HG03045 (cell line): ENCODE data around the gene ADAMTS17.

Source experiments
- ATAC-seq: cut with Tn5 transposase; IDR thresholded peaks from one replicate; pipeline ENCODE4 v1.9.1; 2021; ENCODE audit warnings: mild to moderate bottlenecking, moderate library complexity; ENCODE audit not compliant: unreplicated experiment

Gene ADAMTS17

GRCh38 chr15:99963096-99963825 lies 378.5 kb downstream of the ADAMTS17 start:
- no peak for ATAC-seq

GRCh38 chr15:99962006-99962561 lies 379.7 kb downstream of the ADAMTS17 start:
- no peak for ATAC-seq

GRCh38 chr15:99961011-99961441 lies 380.7 kb downstream of the ADAMTS17 start:
- no peak for ATAC-seq

- no peak for ATAC-seq
Measured at GRCh38 chr15:99959326-99959725, 382.4 kb downstream of the ADAMTS17 start.

- ATAC-seq, result no peak
Measured at GRCh38 chr15:99958426-99959097, 383.2 kb downstream of the ADAMTS17 start.

GRCh38 chr15:99957642-99958013 lies 384.1 kb downstream of the ADAMTS17 start:
- ATAC-seq, result no peak

GRCh38 chr15:99956820-99957641 lies 384.7 kb downstream of the ADAMTS17 start:
- ATAC-seq, result no peak

GRCh38 chr15:99956022-99956775 lies 385.6 kb downstream of the ADAMTS17 start:
- ATAC-seq, result no peak

GRCh38 chr15:99955532-99955931 lies 386.2 kb downstream of the ADAMTS17 start:
- ATAC-seq, result no peak

- ATAC-seq, result no peak
Measured at GRCh38 chr15:99955181-99955525, 386.6 kb downstream of the ADAMTS17 start.

GRCh38 chr15:99954361-99955180 lies 387.2 kb downstream of the ADAMTS17 start:
- no peak for ATAC-seq

GRCh38 chr15:99953886-99954285 lies 387.9 kb downstream of the ADAMTS17 start:
- ATAC-seq, result no peak

GRCh38 chr15:99951511-99951910 lies 390.3 kb downstream of the ADAMTS17 start:
- ATAC-seq, result no peak

GRCh38 chr15:99944131-99944530 lies 397.6 kb downstream of the ADAMTS17 start:
- no peak for ATAC-seq

GRCh38 chr15:99943466-99943865 lies 398.3 kb downstream of the ADAMTS17 start:
- ATAC-seq, result no peak

- ATAC-seq, result no peak
Measured at GRCh38 chr15:99932676-99933402, 408.9 kb downstream of the ADAMTS17 start.

- no peak for ATAC-seq
Measured at GRCh38 chr15:99931703-99932603, 409.8 kb downstream of the ADAMTS17 start.

GRCh38 chr15:99930696-99931095 lies 411.1 kb downstream of the ADAMTS17 start:
- ATAC-seq, result no peak
